CD4-positive, alpha-beta T cell (primary cell): ENCODE data around the gene TRHDE. TPM values are rescaled to one million over a fixed set of nuclear protein-coding genes. Genes with fewer than 3 reads are reported as not detected.

Experiments used
- ATAC-seq: fragments of 200-7000 bp; cut with Tn5 transposase; one replicate; pipeline ENCODE4 v1.10.0; 2022; ENCODE audit warnings: mild to moderate bottlenecking; ENCODE audit not compliant: poor library complexity
- CTCF ChIA-PET: fragments of 350-600 bp; sonication (Branson Sonifier 250); formaldehyde crosslinking; loops from one replicate; lab custom pipeline; 2021; ENCODE audit warnings: antibody characterized with exemption, inconsistent platforms; lab: Charles Lee
- POLR2A ChIA-PET: fragments of 350-600 bp; sonication (Branson Sonifier 250); formaldehyde crosslinking; loops from one replicate; lab custom pipeline; 2021; ENCODE audit warnings: antibody characterized with exemption, inconsistent platforms; lab: Charles Lee
- DNase-seq, 14 experiments: peaks; one replicate each; pipeline ENCODE4 v3.0.0-alpha.2; 2013 to 2020; ENCODE audit warnings: mixed read lengths in 2 of 14
- H3K27ac ChIP-seq, 2 donors: one replicate each; pipeline versions ENCODE4 v1.5.1 to v1.7.0; 2013; ENCODE audit warnings: low read length in 2 of 2, low read depth in 1 of 2, mild to moderate bottlenecking in 1 of 2
- H3K27me3 ChIP-seq, 2 experiments: 1 replicate in 1 of 2; 2 replicates in 1 of 2; pipeline versions ENCODE4 v1.6.1 to v1.7.0; 2013; ENCODE audit warnings: low read length in 2 of 2, control low read depth in 1 of 2, mild to moderate bottlenecking in 1 of 2, moderate library complexity in 1 of 2; ENCODE audit not compliant: insufficient read depth in 2 of 2, control insufficient read depth in 1 of 2
- H3K36me3 ChIP-seq: one replicate; pipeline ENCODE4 v1.6.1; 2013; ENCODE audit warnings: low read length, control low read depth; ENCODE audit not compliant: insufficient read depth
- H3K4me1 ChIP-seq: one replicate; pipeline ENCODE4 v1.6.1; 2013; ENCODE audit warnings: low read length, control low read depth; ENCODE audit not compliant: insufficient read depth
- H3K4me3 ChIP-seq: one replicate; pipeline ENCODE4 v1.5.1; 2013; ENCODE audit warnings: mild to moderate bottlenecking, low read length, moderate library complexity
- H3K9me3 ChIP-seq, 2 experiments: 1 replicate in 1 of 2; 2 replicates in 1 of 2; pipeline versions ENCODE4 v1.6.1 to v1.7.0; 2013; ENCODE audit warnings: low read length in 2 of 2, mild to moderate bottlenecking in 2 of 2, control low read depth in 1 of 2, moderate library complexity in 1 of 2; ENCODE audit not compliant: control insufficient read depth in 1 of 2, insufficient read depth in 1 of 2
- H3K27ac Mint-ChIP-seq: one replicate; pipeline ENCODE4 v1.8.0; 2020; ENCODE audit warnings: mixed read lengths
- H3K27me3 Mint-ChIP-seq: one replicate; pipeline ENCODE4 v1.8.0; 2021; ENCODE audit warnings: mixed read lengths
- H3K36me3 Mint-ChIP-seq: one replicate; pipeline ENCODE4 v1.8.0; 2021; ENCODE audit warnings: low read depth, mixed read lengths
- H3K4me1 Mint-ChIP-seq: one replicate; pipeline ENCODE4 v1.8.0; 2021; ENCODE audit warnings: low read depth, mixed read lengths
- H3K4me3 Mint-ChIP-seq: one replicate; pipeline ENCODE4 v1.8.0; 2020; ENCODE audit warnings: mild to moderate bottlenecking, mixed read lengths
- H3K9me3 Mint-ChIP-seq: one replicate; pipeline ENCODE4 v1.8.0; 2020; ENCODE audit warnings: mixed read lengths
- intact Hi-C, 2 experiments: fragments of 100-400 bp; cut with DNase I in 1 of 2; cut with micrococcal nuclease in 1 of 2; formaldehyde crosslinking; loops; one replicate each; pipeline versions ENCODE4 v1.15.1 to v1.9.0; 2023 to 2025; cut with DNase I, micrococcal nuclease
- total RNA-seq, 174 experiments: library from RNA in 2 of 174; stranded (reverse) in 2 of 174; gene quantifications; one replicate each; pipeline ENCODE4 v1.2.3 and lab custom pipeline; 2021 to 2026
- TF ChIP-seq, protein P1 (sequence below): fragments of 200-600 bp; IDR thresholded peaks from one replicate; pipeline ENCODE4 v1.8.0; 2022; ENCODE audit warnings: antibody characterized with exemption, mild to moderate bottlenecking

TRHDE gene
- total RNA-seq, 2 experiments from 2014 or later, result not detected

DNA sequence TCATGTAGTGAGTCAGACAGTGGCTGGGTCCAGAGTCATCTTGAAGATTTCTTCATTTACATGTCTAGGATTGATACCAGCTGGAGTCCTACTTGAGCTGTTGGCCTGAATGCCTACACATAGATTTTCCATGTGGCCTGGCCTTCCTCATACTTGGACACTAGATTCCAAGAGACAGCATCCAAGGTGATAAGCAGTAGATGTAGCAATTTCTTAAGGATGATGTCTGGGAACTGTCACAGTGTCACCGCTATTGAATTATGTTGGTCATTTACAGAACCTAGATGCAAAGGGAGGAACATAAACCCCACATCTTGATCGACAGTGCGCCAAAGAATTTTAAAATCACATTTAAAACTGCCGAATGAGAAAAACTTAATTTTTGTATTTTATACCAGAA, 412.3 kb downstream of the TRHDE start:
- Histone ChIP-seq H3K4me1 (no peaks in the 10 kb centered on the region), H3K27ac (no peak overlapping the region), H3K36me3 (no peaks in the 10 kb centered on the region), H3K4me3 (no peak overlapping the region), H3K9me3 (no peaks in the 10 kb centered on the region), H3K27me3 (no peaks in the 10 kb centered on the region)
- Mint-ChIP-seq H3K27me3 (no peaks in the 10 kb centered on the region), H3K4me3 (no peak overlapping the region), H3K36me3 (no peaks in the 10 kb centered on the region), H3K27ac (no peak overlapping the region), H3K9me3 (peaks cover 8% of the 10 kb centered on the region), H3K4me1 (no peaks in the 10 kb centered on the region)
- POLR2A ChIA-PET, result no interaction called here
- intact Hi-C loops, result no loop called here
- CTCF ChIA-PET, result no interaction called here
- DNase-seq (no peak), ATAC-seq (no peak)
- TF ChIP-seq, protein P1, sequence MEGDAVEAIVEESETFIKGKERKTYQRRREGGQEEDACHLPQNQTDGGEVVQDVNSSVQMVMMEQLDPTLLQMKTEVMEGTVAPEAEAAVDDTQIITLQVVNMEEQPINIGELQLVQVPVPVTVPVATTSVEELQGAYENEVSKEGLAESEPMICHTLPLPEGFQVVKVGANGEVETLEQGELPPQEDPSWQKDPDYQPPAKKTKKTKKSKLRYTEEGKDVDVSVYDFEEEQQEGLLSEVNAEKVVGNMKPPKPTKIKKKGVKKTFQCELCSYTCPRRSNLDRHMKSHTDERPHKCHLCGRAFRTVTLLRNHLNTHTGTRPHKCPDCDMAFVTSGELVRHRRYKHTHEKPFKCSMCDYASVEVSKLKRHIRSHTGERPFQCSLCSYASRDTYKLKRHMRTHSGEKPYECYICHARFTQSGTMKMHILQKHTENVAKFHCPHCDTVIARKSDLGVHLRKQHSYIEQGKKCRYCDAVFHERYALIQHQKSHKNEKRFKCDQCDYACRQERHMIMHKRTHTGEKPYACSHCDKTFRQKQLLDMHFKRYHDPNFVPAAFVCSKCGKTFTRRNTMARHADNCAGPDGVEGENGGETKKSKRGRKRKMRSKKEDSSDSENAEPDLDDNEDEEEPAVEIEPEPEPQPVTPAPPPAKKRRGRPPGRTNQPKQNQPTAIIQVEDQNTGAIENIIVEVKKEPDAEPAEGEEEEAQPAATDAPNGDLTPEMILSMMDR, result no peak

DNA sequence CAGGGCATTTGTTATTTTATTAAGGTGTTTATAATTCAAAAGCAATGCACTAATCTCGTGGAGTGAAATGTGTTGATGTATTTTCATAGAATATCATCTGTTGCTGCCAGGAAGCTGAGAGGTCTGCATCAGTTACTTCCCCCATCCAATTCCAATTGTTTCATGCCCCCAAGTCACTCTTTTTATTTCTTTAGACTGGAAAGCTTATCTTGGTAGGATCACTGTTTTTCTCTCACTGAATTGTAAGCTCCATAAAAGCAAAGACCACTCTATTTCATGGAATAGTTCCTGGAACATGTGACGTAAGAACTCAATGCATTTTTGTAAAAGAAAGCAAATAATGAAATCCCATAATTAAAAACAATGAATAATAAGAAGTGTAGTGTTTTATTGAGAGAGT, 420.2 kb downstream of the TRHDE start:
- DNase-seq (no peak), ATAC-seq (no peak)
- Histone ChIP-seq H3K4me3 (no peak overlapping the region), H3K36me3 (no peaks in the 10 kb centered on the region), H3K9me3 (no peaks in the 10 kb centered on the region), H3K4me1 (no peaks in the 10 kb centered on the region), H3K27me3 (no peaks in the 10 kb centered on the region), H3K27ac (no peak overlapping the region)
- TF ChIP-seq, protein P1, result no peak
- Mint-ChIP-seq H3K27ac (no peak overlapping the region), H3K4me3 (no peak overlapping the region), H3K9me3 (peaks cover 9% of the 10 kb centered on the region), H3K36me3 (no peaks in the 10 kb centered on the region), H3K27me3 (no peaks in the 10 kb centered on the region), H3K4me1 (no peaks in the 10 kb centered on the region)
- ChIA-PET POLR2A (no interaction called here), CTCF (no interaction called here)
- intact Hi-C loops, result no loop called here

DNA sequence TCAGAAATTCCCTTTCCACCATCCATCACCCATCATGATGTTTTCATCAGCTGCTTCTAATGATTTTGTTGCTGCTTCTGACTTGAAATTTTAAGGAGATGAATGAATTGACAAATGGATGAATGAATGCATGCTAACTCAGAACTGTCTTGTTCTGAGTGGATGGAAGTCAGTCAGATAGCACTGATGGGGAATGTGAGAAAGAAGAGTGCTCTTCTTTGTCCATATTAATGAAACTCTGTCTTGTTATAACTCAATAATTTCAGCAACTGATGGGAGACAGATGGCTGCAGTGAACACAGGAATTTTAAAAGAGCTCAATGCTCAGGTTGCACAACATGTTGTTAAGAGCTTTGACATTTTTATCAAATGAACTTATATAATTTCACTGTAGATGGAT, 422.0 kb downstream of the TRHDE start:
- ChIA-PET CTCF (no interaction called here), POLR2A (no interaction called here)
- H3K4me1 ChIP-seq, result no peaks in the 10 kb centered on the region
- no peak for DNase-seq
- no peaks in the 10 kb centered on the region for H3K27me3 ChIP-seq
- H3K4me3 Mint-ChIP-seq, result no peak overlapping the region
- H3K27ac ChIP-seq, result no peak overlapping the region
- intact Hi-C loops, result no loop called here
- no peaks in the 10 kb centered on the region for H3K36me3 Mint-ChIP-seq
- no peak overlapping the region for H3K4me3 ChIP-seq
- H3K9me3 Mint-ChIP-seq, result peaks cover 9% of the 10 kb centered on the region
- H3K4me1 Mint-ChIP-seq, result no peaks in the 10 kb centered on the region
- no peaks in the 10 kb centered on the region for H3K27me3 Mint-ChIP-seq
- TF ChIP-seq, protein P1, result no peak
- no peaks in the 10 kb centered on the region for H3K36me3 ChIP-seq
- no peak overlapping the region for H3K27ac Mint-ChIP-seq
- ATAC-seq, result no peak
- peaks cover 2 to 4% of the 10 kb centered on the region in 2 experiments for H3K9me3 ChIP-seq
